K562 (cell line): ENCODE results near the gene SPRY2. TPM values are rescaled to one million over a fixed set of nuclear protein-coding genes. Genes with fewer than 3 reads are reported as not detected.

Experiments used
- ATAC-seq: fragments of 200-7000 bp; cut with Tn5 transposase; 3 replicates; pipeline ENCODE4 v1.9.1; 2020; ENCODE audit warnings: moderate library complexity
- BruUV-seq: library from RNA; stranded (reverse); fragments of 400-500 nt; replicated peaks from 2 replicates; lab custom pipeline; 2021; lab: Mats Ljungman, UMichigan
- CTCF ChIA-PET: fragments of 300-600 bp; formaldehyde crosslinking; extraction: SDS; loops from one replicate; lab custom pipeline; 2021; ENCODE audit warnings: low intra/inter-chr PET ratio; lab: Yijun Ruan, JAX
- POLR2A ChIA-PET: fragments of 300-600, 350-650 bp; sonication (Branson Sonifier 250); formaldehyde crosslinking; extraction: SDS; loops from one replicate; lab custom pipeline; 2021; ENCODE audit warnings: antibody characterized with exemption, inconsistent platforms; lab: Yijun Ruan, JAX
- DNase-seq, 4 experiments: peaks; one replicate each; pipeline versions ENCODE4 v3.0.0 to v3.0.0-alpha.2; 2011 to 2018; ENCODE audit warnings: low spot score in 3 of 4, mixed read lengths in 3 of 4; ENCODE audit errors: extremely low read depth in 1 of 4
- FAIRE-seq: peaks from 2 replicates; lab custom pipeline; 2011; peaks lifted over from hg19 to GRCh38; lab: Jason Lieb, UNC
- H2AFZ ChIP-seq: 2 replicates; pipeline ENCODE4 v1.6.0; 2011; ENCODE audit warnings: low read depth, low read length, control low read depth, inconsistent platforms
- H3K27ac ChIP-seq: fragments of 200-600 bp; 3 replicates; pipeline ENCODE4 v1.8.0; 2011; ENCODE audit warnings: low read depth, mild to moderate bottlenecking, control low read depth, inconsistent platforms, low read length, moderate library complexity, mixed read lengths; ENCODE audit errors: extremely low read depth
- H3K27me3 ChIP-seq, 2 experiments: fragments of 300-600 bp in 1 of 2; 2 replicates in 1 of 2; 3 replicates in 1 of 2; pipeline versions ENCODE4 v1.6.0 to v1.8.0; 2011; ENCODE audit warnings: inconsistent platforms in 2 of 2, low read length in 2 of 2, mild to moderate bottlenecking in 1 of 2, mixed read lengths in 1 of 2, moderate library complexity in 1 of 2; ENCODE audit not compliant: control insufficient read depth in 2 of 2, insufficient read depth in 2 of 2
- H3K36me3 ChIP-seq: fragments of 300-600 bp; 3 replicates; pipeline ENCODE4 v1.8.0; 2011; ENCODE audit warnings: mild to moderate bottlenecking, low read length, inconsistent platforms; ENCODE audit not compliant: control insufficient read depth, insufficient read depth
- H3K4me1 ChIP-seq, 2 experiments: fragments of 200-600 bp in 1 of 2; replicated peaks in 1 of 2; 2 replicates in 1 of 2; 3 replicates in 1 of 2; pipeline versions ENCODE4 v1.5.1 to v1.8.0; 2011; ENCODE audit warnings: inconsistent platforms in 2 of 2, low read length in 2 of 2, mild to moderate bottlenecking in 1 of 2, mixed read lengths in 1 of 2, moderate library complexity in 1 of 2; ENCODE audit not compliant: control insufficient read depth in 2 of 2, insufficient read depth in 2 of 2
- H3K4me2 ChIP-seq: 2 replicates; pipeline ENCODE4 v1.6.1; 2011; ENCODE audit warnings: low read length, control low read depth, inconsistent platforms, mixed read lengths; ENCODE audit not compliant: insufficient read depth
- H3K4me3 ChIP-seq: fragments of 200-600 bp; sonication (generic), shearing (Covaris generic); 2 replicates; pipeline ENCODE4 v1.5.1; 2016; ENCODE audit warnings: control low read depth, inconsistent platforms
- H3K79me2 ChIP-seq: fragments of 200-600 bp; 3 replicates; pipeline ENCODE4 v1.8.0; 2011; ENCODE audit warnings: low read length, inconsistent platforms; ENCODE audit not compliant: control insufficient read depth, insufficient read depth
- H3K9ac ChIP-seq, 2 experiments: 2 replicates each; pipeline versions ENCODE4 v1.6.0 to v1.6.1; 2011; ENCODE audit warnings: low read depth in 2 of 2, low read length in 2 of 2, control low read depth in 1 of 2, inconsistent platforms in 1 of 2, mild to moderate bottlenecking in 1 of 2, mixed read lengths in 1 of 2; ENCODE audit not compliant: insufficient read depth in 1 of 2
- H3K9me1 ChIP-seq: one replicate; pipeline ENCODE4 v1.6.0; 2011; ENCODE audit warnings: inconsistent platforms, mild to moderate bottlenecking, low read length, moderate library complexity; ENCODE audit not compliant: control insufficient read depth, insufficient read depth
- H3K9me3 ChIP-seq: replicated peaks from 2 replicates; pipeline ENCODE4 v1.5.1; 2011; ENCODE audit warnings: low read depth, low read length, inconsistent platforms; ENCODE audit not compliant: control insufficient read depth, insufficient read depth
- H4K20me1 ChIP-seq: replicated peaks from 2 replicates; pipeline ENCODE4 v1.6.1; 2011; ENCODE audit warnings: low read length, inconsistent platforms, mixed read lengths; ENCODE audit not compliant: control insufficient read depth, insufficient read depth
- CEBPB ChIP-seq: fragments of 450-650 bp; IDR thresholded peaks from 2 replicates; pipeline ENCODE4 v1.6.1; 2016; ENCODE audit warnings: missing genetic modification characterization, missing compliant biosample characterization
- L3MBTL2 ChIP-seq: fragments of 450-650 bp; IDR thresholded peaks from 2 replicates; pipeline ENCODE4 v1.6.1; 2016; ENCODE audit warnings: mild to moderate bottlenecking, moderate library complexity
- MEIS2 ChIP-seq: fragments of 450-650 bp; IDR thresholded peaks from 2 replicates; pipeline ENCODE4 v1.6.1; 2014; ENCODE audit warnings: mild to moderate bottlenecking; ENCODE audit not compliant: partially characterized antibody
- SAFB2 ChIP-seq: fragments of 200-400 bp; formaldehyde crosslinking; IDR thresholded peaks from 2 replicates; pipeline ENCODE4 v1.6.1; 2018; ENCODE audit warnings: borderline replicate concordance, low read length, low read depth, moderate library complexity; ENCODE audit not compliant: severe bottlenecking
- ZNF764 ChIP-seq: fragments of 250-450 bp; sonication (Bioruptor Pico); IDR thresholded peaks from 2 replicates; pipeline ENCODE4 v1.4.0; 2020; ENCODE audit warnings: low read depth, mild to moderate bottlenecking, moderate library complexity
- WGBS: fragments of 100-300 bp; shearing (Covaris generic); methylation state at CpG from one replicate; pipeline ENCODE4 v1.1.6; 2016; ENCODE audit warnings: low coverage, mixed read lengths; ENCODE audit not compliant: insufficient coverage; ENCODE audit errors: missing lambda C conversion rate; 5-methylcytosine and 5-hydroxymethylcytosine counted together
- in situ Hi-C: fragments of 300-500 bp; cut with MboI; formaldehyde crosslinking; loops from 4 replicates; pipeline ENCODE4 v1.15.0; 2018; ENCODE audit warnings: inconsistent platforms, mixed read lengths
- intact Hi-C: fragments of 100-400 bp; cut with micrococcal nuclease; formaldehyde crosslinking; loops from 2 replicates; pipeline ENCODE4 v1.14.2; 2022
- polyA plus RNA-seq, 8 experiments: library from polyadenylated mRNA; depleted of rRNA in 4 of 8; stranded (reverse) in 5 of 8; unstranded in 3 of 8; fragments of >200 nt; fragmentation: Nextera tagmentation in 2 of 8; fragmentation: Illumina TruSeq in 1 of 8; extraction: Ambion mirVana in 2 of 8; extraction: Trizol in 1 of 8; gene quantifications; 2 replicates each; pipeline versions ENCODE4 v1.2.1 to v1.2.3, GENCODE V29; 2011 to 2014; ENCODE audit warnings: inconsistent platforms in 1 of 8, missing spikeins in 1 of 8
- total RNA-seq, 7 experiments: library from RNA; depleted of rRNA in 6 of 7; stranded (reverse); fragments of >200 nt in 6 of 7; fragmentation: Illumina TruSeq in 2 of 7; extraction: Trizol in 2 of 7; gene quantifications; 2 replicates each; pipeline versions ENCODE4 v1.2.1 to v1.2.3, GENCODE V29; 2011 to 2021; ENCODE audit warnings: low replicate concordance in 1 of 7
- TF ChIP-seq, protein P1 (sequence below): fragments of 450-650 bp; IDR thresholded peaks from 2 replicates; pipeline ENCODE4 v1.6.1; 2017; ENCODE audit warnings: mild to moderate bottlenecking, moderate library complexity
- TF ChIP-seq, protein P2 (sequence below), 2 experiments: fragments of 150-350 bp in 1 of 2; IDR thresholded peaks; 2 replicates each; pipeline ENCODE4 v1.6.1; 2012 to 2016; ENCODE audit warnings: low read depth in 2 of 2, low read length in 2 of 2, mild to moderate bottlenecking in 1 of 2, moderate library complexity in 1 of 2
- TF ChIP-seq, protein P3 (sequence below), 2 experiments: IDR thresholded peaks in 1 of 2; conservative IDR thresholded peaks in 1 of 2; 2 replicates each; pipeline ENCODE4 v1.6.1; 2016; ENCODE audit warnings: low read depth in 2 of 2, mild to moderate bottlenecking in 1 of 2, missing compliant biosample characterization in 1 of 2, missing genetic modification characterization in 1 of 2, moderate library complexity in 1 of 2

SPRY2 gene
- total and polyA plus RNA-seq, 9 of the 15 experiments (the other 6 are each of a cell fraction or from before 2014, with no cell fraction given), result 1.8 to 7.8 (median 3.4) TPM

GRCh38 chr13:80359778-80360452 is 19.0 kb upstream of the SPRY2 start:
- intact Hi-C loops (no loop called here), in situ Hi-C loops (no loop called here)
- Histone ChIP-seq H3K79me2 (no peaks in the 10 kb centered on the region), H3K27me3 (no peaks in the 10 kb centered on the region), H3K36me3 (no peaks in the 10 kb centered on the region), H3K9me1 (no peaks in the 10 kb centered on the region), H3K27ac (peak overlapping the region; percentile 76), H3K9ac (peak overlapping the region; percentile 36 to 51; a peak in 3 of 4 replicates), H3K4me2 (peak overlapping the region; percentile 69), H2AFZ (peak overlapping the region; percentile 93), H3K4me3 (no peak overlapping the region), H4K20me1 (no peaks in the 10 kb centered on the region), H3K4me1 (peaks cover 0 to 35% of the 10 kb centered on the region in 2 experiments; a peak in 3 of 5 replicates), H3K9me3 (no peaks in the 10 kb centered on the region)
- no TSS peak for BruUV-seq
- FAIRE-seq, result peak; percentile 15
- ChIA-PET CTCF (interaction anchor here (0.7 kb wide), 1 partner anchor 890 kb away, joined by 4 read pairs; no protein-coding TSS in a partner anchor), POLR2A (interaction anchor here (1.2 kb wide), 1 partner anchor 25 kb away, joined by 3 read pairs; no protein-coding TSS in a partner anchor)
- ATAC-seq, result peak; percentile 71
- DNase-seq, result peak in 2 of 4 experiments; percentile 11 to 30
- WGBS, result 3% methylated on average over 5 of the region's 6 CpGs
- TF ChIP-seq, protein P1, sequence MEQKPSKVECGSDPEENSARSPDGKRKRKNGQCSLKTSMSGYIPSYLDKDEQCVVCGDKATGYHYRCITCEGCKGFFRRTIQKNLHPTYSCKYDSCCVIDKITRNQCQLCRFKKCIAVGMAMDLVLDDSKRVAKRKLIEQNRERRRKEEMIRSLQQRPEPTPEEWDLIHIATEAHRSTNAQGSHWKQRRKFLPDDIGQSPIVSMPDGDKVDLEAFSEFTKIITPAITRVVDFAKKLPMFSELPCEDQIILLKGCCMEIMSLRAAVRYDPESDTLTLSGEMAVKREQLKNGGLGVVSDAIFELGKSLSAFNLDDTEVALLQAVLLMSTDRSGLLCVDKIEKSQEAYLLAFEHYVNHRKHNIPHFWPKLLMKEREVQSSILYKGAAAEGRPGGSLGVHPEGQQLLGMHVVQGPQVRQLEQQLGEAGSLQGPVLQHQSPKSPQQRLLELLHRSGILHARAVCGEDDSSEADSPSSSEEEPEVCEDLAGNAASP, result no peak
- TF ChIP-seq SAFB2, result no peak
- no peak for TF ChIP-seq ZNF764 (CRISPR knock-in tag)
- TF ChIP-seq, protein P2, sequence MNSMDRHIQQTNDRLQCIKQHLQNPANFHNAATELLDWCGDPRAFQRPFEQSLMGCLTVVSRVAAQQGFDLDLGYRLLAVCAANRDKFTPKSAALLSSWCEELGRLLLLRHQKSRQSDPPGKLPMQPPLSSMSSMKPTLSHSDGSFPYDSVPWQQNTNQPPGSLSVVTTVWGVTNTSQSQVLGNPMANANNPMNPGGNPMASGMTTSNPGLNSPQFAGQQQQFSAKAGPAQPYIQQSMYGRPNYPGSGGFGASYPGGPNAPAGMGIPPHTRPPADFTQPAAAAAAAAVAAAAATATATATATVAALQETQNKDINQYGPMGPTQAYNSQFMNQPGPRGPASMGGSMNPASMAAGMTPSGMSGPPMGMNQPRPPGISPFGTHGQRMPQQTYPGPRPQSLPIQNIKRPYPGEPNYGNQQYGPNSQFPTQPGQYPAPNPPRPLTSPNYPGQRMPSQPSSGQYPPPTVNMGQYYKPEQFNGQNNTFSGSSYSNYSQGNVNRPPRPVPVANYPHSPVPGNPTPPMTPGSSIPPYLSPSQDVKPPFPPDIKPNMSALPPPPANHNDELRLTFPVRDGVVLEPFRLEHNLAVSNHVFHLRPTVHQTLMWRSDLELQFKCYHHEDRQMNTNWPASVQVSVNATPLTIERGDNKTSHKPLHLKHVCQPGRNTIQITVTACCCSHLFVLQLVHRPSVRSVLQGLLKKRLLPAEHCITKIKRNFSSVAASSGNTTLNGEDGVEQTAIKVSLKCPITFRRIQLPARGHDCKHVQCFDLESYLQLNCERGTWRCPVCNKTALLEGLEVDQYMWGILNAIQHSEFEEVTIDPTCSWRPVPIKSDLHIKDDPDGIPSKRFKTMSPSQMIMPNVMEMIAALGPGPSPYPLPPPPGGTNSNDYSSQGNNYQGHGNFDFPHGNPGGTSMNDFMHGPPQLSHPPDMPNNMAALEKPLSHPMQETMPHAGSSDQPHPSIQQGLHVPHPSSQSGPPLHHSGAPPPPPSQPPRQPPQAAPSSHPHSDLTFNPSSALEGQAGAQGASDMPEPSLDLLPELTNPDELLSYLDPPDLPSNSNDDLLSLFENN (IDR thresholded peaks at IDR 0.05; ENCODE audit: low read depth in 2 of 2, low read length in 2 of 2), result no peak
- TF ChIP-seq MEIS2, result peak; percentile 36
- TF ChIP-seq CEBPB, result peak; percentile 49; the same call in 1 of the 2 replicates
- TF ChIP-seq, protein P3, sequence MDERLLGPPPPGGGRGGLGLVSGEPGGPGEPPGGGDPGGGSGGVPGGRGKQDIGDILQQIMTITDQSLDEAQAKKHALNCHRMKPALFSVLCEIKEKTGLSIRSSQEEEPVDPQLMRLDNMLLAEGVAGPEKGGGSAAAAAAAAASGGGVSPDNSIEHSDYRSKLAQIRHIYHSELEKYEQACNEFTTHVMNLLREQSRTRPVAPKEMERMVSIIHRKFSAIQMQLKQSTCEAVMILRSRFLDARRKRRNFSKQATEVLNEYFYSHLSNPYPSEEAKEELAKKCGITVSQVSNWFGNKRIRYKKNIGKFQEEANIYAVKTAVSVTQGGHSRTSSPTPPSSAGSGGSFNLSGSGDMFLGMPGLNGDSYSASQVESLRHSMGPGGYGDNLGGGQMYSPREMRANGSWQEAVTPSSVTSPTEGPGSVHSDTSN (CRISPR knock-in tag; IDR thresholded peaks at IDR 0.05; ENCODE audit: low read depth), result no peak
- TF ChIP-seq, protein P3 (tag; conservative IDR thresholded peaks at IDR 0.05; ENCODE audit: low read depth), result peak; percentile 49; the same call in 1 of the 2 replicates
- TF ChIP-seq L3MBTL2, result peak; percentile 39; the same call in 1 of the 2 replicates
